SK-N-SH (cell line): ENCODE measurements around the gene CABLES2. TPM values are rescaled to one million over a fixed set of nuclear protein-coding genes. Genes with fewer than 3 reads are reported as not detected.

Experiments used
- CTCF ChIA-PET: fragments of 300-600, 350-600 bp; formaldehyde crosslinking; extraction: SDS; loops from one replicate; lab custom pipeline; 2021; lab: Yijun Ruan, JAX
- POLR2A ChIA-PET: fragments of 350-600 bp; sonication (Branson Sonifier 250); formaldehyde crosslinking; extraction: SDS; loops from one replicate; lab custom pipeline; 2020; ENCODE audit warnings: antibody characterized with exemption, inconsistent platforms; lab: Yijun Ruan, JAX
- DNase-seq: peaks from one replicate; pipeline ENCODE4 v3.0.0; 2012
- H2AFZ ChIP-seq: fragments of 200-600 bp; sonication (generic); 2 replicates; pipeline ENCODE4 v1.8.1; 2016; ENCODE audit warnings: antibody characterized with exemption, mild to moderate bottlenecking, low read depth
- H3F3A ChIP-seq: fragments of 200-600 bp; sonication (generic); replicated peaks from 2 replicates; pipeline ENCODE3; 2016; ENCODE audit warnings: antibody characterized with exemption, mild to moderate bottlenecking; ENCODE audit not compliant: insufficient read depth
- H3K27ac ChIP-seq, 2 experiments: fragments of 200-500 bp in 1 of 2; fragments of 200-600 bp in 1 of 2; sonication (Bioruptor generic) in 1 of 2; sonication (generic), shearing (Covaris generic) in 1 of 2; 2 replicates each; pipeline versions ENCODE4 v1.5.1 to v1.6.1; 2014 to 2016; ENCODE audit warnings: low read depth in 2 of 2, inconsistent platforms in 1 of 2, low read length in 1 of 2, mild to moderate bottlenecking in 1 of 2, mixed read lengths in 1 of 2
- H3K27me3 ChIP-seq: fragments of 200-600 bp; sonication (generic), shearing (Covaris generic); 2 replicates; pipeline ENCODE4 v1.6.1; 2016; ENCODE audit warnings: mixed run types; ENCODE audit not compliant: insufficient read depth
- H3K36me3 ChIP-seq, 2 experiments: fragments of 200-500 bp in 1 of 2; fragments of 200-600 bp in 1 of 2; sonication (Bioruptor generic) in 1 of 2; sonication (generic) in 1 of 2; replicated peaks in 1 of 2; 2 replicates each; pipeline versions ENCODE3 to v1.5.1; 2014 to 2016; ENCODE audit warnings: low read length in 1 of 2, mild to moderate bottlenecking in 1 of 2; ENCODE audit not compliant: insufficient read depth in 2 of 2, control insufficient read depth in 1 of 2
- H3K4me1 ChIP-seq, 2 experiments: fragments of 200-500 bp in 1 of 2; fragments of 200-600 bp in 1 of 2; sonication (Bioruptor generic) in 1 of 2; sonication (generic), shearing (Covaris generic) in 1 of 2; 2 replicates each; pipeline versions ENCODE4 v1.5.1 to v1.6.1; 2014 to 2016; ENCODE audit warnings: low read depth in 1 of 2, low read length in 1 of 2, mixed run types in 1 of 2; ENCODE audit not compliant: insufficient read depth in 2 of 2, control insufficient read depth in 1 of 2
- H3K4me2 ChIP-seq: fragments of 200-600 bp; sonication (generic), shearing (Covaris generic); 2 replicates; pipeline ENCODE4 v1.6.1; 2017; ENCODE audit warnings: mixed run types
- H3K4me3 ChIP-seq, 2 experiments: fragments of 200-500 bp in 1 of 2; fragments of 200-600 bp in 1 of 2; sonication (Bioruptor generic) in 1 of 2; sonication (generic), shearing (Covaris generic) in 1 of 2; 2 replicates each; pipeline versions ENCODE4 v1.5.1 to v1.8.1; 2014 to 2016; ENCODE audit warnings: low read depth in 2 of 2, inconsistent platforms in 1 of 2, low read length in 1 of 2, mild to moderate bottlenecking in 1 of 2, mixed read lengths in 1 of 2, moderate library complexity in 1 of 2
- H3K79me2 ChIP-seq: fragments of 200-600 bp; sonication (generic); 2 replicates; pipeline ENCODE4 v1.8.1; 2017; ENCODE audit warnings: mild to moderate bottlenecking; ENCODE audit not compliant: insufficient read depth
- H3K9ac ChIP-seq: fragments of 200-600 bp; sonication (generic); 2 replicates; pipeline ENCODE4 v1.6.1; 2017; ENCODE audit warnings: mixed run types
- H3K9me2 ChIP-seq: fragments of 200-600 bp; sonication (generic); 2 replicates; pipeline ENCODE4 v1.6.1; 2017; ENCODE audit warnings: mixed run types
- H3K9me3 ChIP-seq: fragments of 200-600 bp; sonication (generic); 2 replicates; pipeline ENCODE4 v1.6.1; 2017; ENCODE audit warnings: mixed run types, mild to moderate bottlenecking, moderate library complexity
- H4K20me1 ChIP-seq: fragments of 200-600 bp; sonication (generic); 2 replicates; pipeline ENCODE4 v1.6.1; 2017; ENCODE audit warnings: mild to moderate bottlenecking, mixed run types; ENCODE audit not compliant: insufficient read depth
- CHD2 ChIP-seq: fragments of 150-350 bp; IDR thresholded peaks from 2 replicates; pipeline ENCODE4 v1.6.1; 2018; ENCODE audit warnings: low read length; ENCODE audit not compliant: partially characterized antibody
- CTCF ChIP-seq: fragments of 200-600 bp; sonication (generic); IDR thresholded peaks from 2 replicates; pipeline ENCODE4 v1.6.1; 2017; ENCODE audit warnings: antibody characterized with exemption, mild to moderate bottlenecking, moderate library complexity
- ELF1 ChIP-seq: IDR thresholded peaks from 2 replicates; pipeline ENCODE4 v1.4.0; 2012
- EP300 ChIP-seq, 2 experiments: IDR thresholded peaks; 2 replicates each; pipeline versions ENCODE4 v1.4.0 to v1.6.1; 2012; ENCODE audit warnings: borderline replicate concordance in 1 of 2, low read depth in 1 of 2, low read length in 1 of 2
- GATA2 ChIP-seq: sonication (generic); formaldehyde crosslinking; IDR thresholded peaks from 2 replicates; pipeline ENCODE4 v1.5.0; 2020; ENCODE audit warnings: mild to moderate bottlenecking, missing genetic modification reagents
- MXI1 ChIP-seq: IDR thresholded peaks from 2 replicates; pipeline ENCODE4 v1.6.1; 2012; ENCODE audit warnings: mild to moderate bottlenecking, low read depth, low read length, improper control_type of control experiment
- NRF1 ChIP-seq: IDR thresholded peaks from 2 replicates; pipeline ENCODE4 v1.6.1; 2012; ENCODE audit warnings: low read depth, mild to moderate bottlenecking, low read length
- RAD21 ChIP-seq: IDR thresholded peaks from 2 replicates; pipeline ENCODE4 v1.6.1; 2012; ENCODE audit warnings: mild to moderate bottlenecking, low read length
- REST ChIP-seq: IDR thresholded peaks from 2 replicates; pipeline ENCODE4 v1.6.1; 2012; ENCODE audit warnings: mild to moderate bottlenecking, low read depth, low read length, moderate library complexity
- YY1 ChIP-seq: IDR thresholded peaks from 2 replicates; pipeline ENCODE4 v1.4.0; 2012; ENCODE audit warnings: low read depth, mild to moderate bottlenecking
- ZBTB33 ChIP-seq: IDR thresholded peaks from 2 replicates; pipeline ENCODE4 v1.4.0; 2012; ENCODE audit warnings: low read depth, borderline replicate concordance
- WGBS: methylation state at CpG from one replicate; pipeline ENCODE4 v1.1.6; 2017; ENCODE audit warnings: low lambda C conversion rate; 5-methylcytosine and 5-hydroxymethylcytosine counted together
- polyA plus RNA-seq, 3 experiments: library from polyadenylated mRNA; depleted of rRNA; stranded (reverse); fragments of >200 nt; gene quantifications; 2 replicates each; pipeline ENCODE4 v1.2.3, GENCODE V29; 2012

Gene CABLES2
- polyA plus RNA-seq, 1 of the 3 experiments (the other 2 are of a cell fraction) = 4.8 TPM

- Histone ChIP-seq H2AFZ (no peak overlapping the region), H4K20me1 (peaks cover 14% of the 10 kb centered on the region), H3K4me3 (no peak overlapping the region), H3K9me3 (no peaks in the 10 kb centered on the region), H3K9me2 (no peaks in the 10 kb centered on the region), H3K27ac (no peak overlapping the region; a peak in 1 of 4 replicates), H3K79me2 (peaks cover 13% of the 10 kb centered on the region), H3K27me3 (no peaks in the 10 kb centered on the region), H3K9ac (no peak overlapping the region), H3F3A (peaks cover 17% of the 10 kb centered on the region), H3K4me2 (no peak overlapping the region), H3K36me3 (peaks cover 15 to 31% of the 10 kb centered on the region in 2 experiments), H3K4me1 (peaks cover 0 to 13% of the 10 kb centered on the region in 2 experiments; a peak in 2 of 4 replicates)
- ChIA-PET POLR2A (no interaction called here), CTCF (interaction anchor here (0.9 to 2.0 kb wide), 3 partner anchors 10 to 17 kb away, joined by 3 to 5 read pairs (median 5); no protein-coding TSS in a partner anchor)
- WGBS = 94% methylated on average over 9 of the region's 12 CpGs
- DNase-seq = no peak
- no peak for TF ChIP-seq CTCF
- TF ChIP-seq EP300 (IDR thresholded peaks at IDR 0.05; ENCODE audit: borderline replicate concordance in 1 of 2, low read depth in 1 of 2, low read length in 1 of 2) = no peak
- TF ChIP-seq NRF1 = no peak
- no peak for TF ChIP-seq YY1
- TF ChIP-seq CHD2 = no peak
- TF ChIP-seq MXI1 = no peak
- TF ChIP-seq ZBTB33 = no peak
- TF ChIP-seq REST = no peak
- TF ChIP-seq ELF1 = no peak
- TF ChIP-seq RAD21 = no peak
- TF ChIP-seq GATA2 (CRISPR knock-in tag) = no peak
Measured at GRCh38 chr20:62393335-62393665, 13.8 kb downstream of the CABLES2 start.
